Parathyroid adenoma (tissue), 2 donors: Measurements from ENCODE around the gene PLA2G4A.

Experiments used
- H2AFZ ChIP-seq: fragments of 300-600 bp; sonication (generic); one replicate; pipeline ENCODE4 v1.7.0; 2017; ENCODE audit warnings: antibody characterized with exemption, mild to moderate bottlenecking
- H3K27ac ChIP-seq: fragments of 300-600 bp; sonication (generic); one replicate; pipeline ENCODE4 v1.7.0; 2017
- H3K27me3 ChIP-seq: fragments of 300-600 bp; sonication (generic); one replicate; pipeline ENCODE4 v1.7.0; 2017; ENCODE audit warnings: low read length; ENCODE audit not compliant: control insufficient read depth, insufficient read depth
- H3K36me3 ChIP-seq: fragments of 300-600 bp; sonication (generic); one replicate; pipeline ENCODE4 v1.7.0; 2017; ENCODE audit warnings: low read length; ENCODE audit not compliant: control insufficient read depth, insufficient read depth
- H3K4me1 ChIP-seq: fragments of 300-600 bp; sonication (generic); one replicate; pipeline ENCODE4 v1.7.0; 2017; ENCODE audit warnings: control low read depth
- H3K4me2 ChIP-seq: fragments of 300-600 bp; sonication (generic); one replicate; pipeline ENCODE4 v1.7.0; 2017; ENCODE audit warnings: low read length
- H3K4me3 ChIP-seq: fragments of 300-600 bp; sonication (generic); one replicate; pipeline ENCODE4 v1.7.0; 2017; ENCODE audit warnings: low read depth, low read length
- H3K79me2 ChIP-seq: fragments of 300-600 bp; sonication (generic); one replicate; pipeline ENCODE4 v1.7.0; 2017; ENCODE audit warnings: control low read depth
- H3K9ac ChIP-seq: fragments of 300-600 bp; sonication (generic); one replicate; pipeline ENCODE4 v1.7.0; 2017; ENCODE audit warnings: mild to moderate bottlenecking
- H3K9me3 ChIP-seq: fragments of 300-600 bp; sonication (generic); one replicate; pipeline ENCODE4 v1.7.0; 2017; ENCODE audit warnings: low read length; ENCODE audit not compliant: control insufficient read depth
- TF ChIP-seq, protein P1 (sequence below): fragments of 300-600 bp; sonication (generic); IDR thresholded peaks from one replicate; pipeline ENCODE4 v1.7.0; 2017; ENCODE audit warnings: antibody characterized with exemption, mild to moderate bottlenecking
- donor health status: primary hyperparathyroidism.

Gene PLA2G4A

GRCh38 chr1:186872291-186872690 lies 43.5 kb downstream of the PLA2G4A start:
- no peaks in the 10 kb centered on the region for H3K9me3 ChIP-seq
- no peaks in the 10 kb centered on the region for H3K27me3 ChIP-seq
- H3K4me2 ChIP-seq = no peak overlapping the region
- H2AFZ ChIP-seq = no peak overlapping the region
- H3K36me3 ChIP-seq = no peaks in the 10 kb centered on the region
- peaks cover 2% of the 10 kb centered on the region for H3K4me1 ChIP-seq
- TF ChIP-seq, protein P1, sequence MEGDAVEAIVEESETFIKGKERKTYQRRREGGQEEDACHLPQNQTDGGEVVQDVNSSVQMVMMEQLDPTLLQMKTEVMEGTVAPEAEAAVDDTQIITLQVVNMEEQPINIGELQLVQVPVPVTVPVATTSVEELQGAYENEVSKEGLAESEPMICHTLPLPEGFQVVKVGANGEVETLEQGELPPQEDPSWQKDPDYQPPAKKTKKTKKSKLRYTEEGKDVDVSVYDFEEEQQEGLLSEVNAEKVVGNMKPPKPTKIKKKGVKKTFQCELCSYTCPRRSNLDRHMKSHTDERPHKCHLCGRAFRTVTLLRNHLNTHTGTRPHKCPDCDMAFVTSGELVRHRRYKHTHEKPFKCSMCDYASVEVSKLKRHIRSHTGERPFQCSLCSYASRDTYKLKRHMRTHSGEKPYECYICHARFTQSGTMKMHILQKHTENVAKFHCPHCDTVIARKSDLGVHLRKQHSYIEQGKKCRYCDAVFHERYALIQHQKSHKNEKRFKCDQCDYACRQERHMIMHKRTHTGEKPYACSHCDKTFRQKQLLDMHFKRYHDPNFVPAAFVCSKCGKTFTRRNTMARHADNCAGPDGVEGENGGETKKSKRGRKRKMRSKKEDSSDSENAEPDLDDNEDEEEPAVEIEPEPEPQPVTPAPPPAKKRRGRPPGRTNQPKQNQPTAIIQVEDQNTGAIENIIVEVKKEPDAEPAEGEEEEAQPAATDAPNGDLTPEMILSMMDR = no peak
- no peak overlapping the region for H3K27ac ChIP-seq
- H3K9ac ChIP-seq = no peak overlapping the region
- H3K4me3 ChIP-seq = no peak overlapping the region
- H3K79me2 ChIP-seq = peaks cover 7% of the 10 kb centered on the region

DNA sequence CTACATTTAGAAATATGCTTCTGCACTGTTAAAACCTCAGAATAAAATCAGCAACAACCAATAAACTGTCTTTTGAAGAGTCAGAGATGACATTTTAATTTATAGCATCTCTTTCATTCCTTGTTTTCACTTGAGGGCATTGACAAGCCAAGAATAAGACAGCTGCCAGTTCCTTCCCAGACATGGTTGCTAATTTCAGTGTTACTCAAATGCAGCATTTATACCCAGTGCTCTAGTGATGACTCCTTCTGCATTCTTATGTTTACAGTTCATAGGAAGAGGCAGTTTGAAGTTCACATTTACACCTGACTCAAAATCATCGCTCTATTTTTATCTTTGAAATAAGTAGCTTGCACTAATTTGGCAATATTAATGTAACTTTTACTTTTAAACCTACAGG lies 44.9 kb downstream of the PLA2G4A start:
- H3K27ac ChIP-seq = no peak overlapping the region
- TF ChIP-seq, protein P1 = no peak

GRCh38 chr1:186875896-186876835 lies 47.4 kb downstream of the PLA2G4A start:
- Histone ChIP-seq H3K27ac (no peak overlapping the region), H3K4me3 (no peak overlapping the region), H2AFZ (no peak overlapping the region), H3K4me1 (no peaks in the 10 kb centered on the region), H3K27me3 (no peaks in the 10 kb centered on the region), H3K9me3 (no peaks in the 10 kb centered on the region), H3K36me3 (no peaks in the 10 kb centered on the region), H3K4me2 (no peak overlapping the region), H3K9ac (no peak overlapping the region), H3K79me2 (peaks cover 5% of the 10 kb centered on the region)
- TF ChIP-seq, protein P1 = no peak

More for the DNA sequence above, 44.9 kb downstream of the PLA2G4A start:
- H3K9me3 ChIP-seq = no peaks in the 10 kb centered on the region
- H2AFZ ChIP-seq = no peak overlapping the region
- no peak overlapping the region for H3K4me3 ChIP-seq
- no peak overlapping the region for H3K9ac ChIP-seq
- H3K4me1 ChIP-seq = peaks cover 2% of the 10 kb centered on the region
- H3K79me2 ChIP-seq = peaks cover 5% of the 10 kb centered on the region
- no peaks in the 10 kb centered on the region for H3K27me3 ChIP-seq
- H3K4me2 ChIP-seq = no peak overlapping the region
- H3K36me3 ChIP-seq = no peaks in the 10 kb centered on the region

DNA sequence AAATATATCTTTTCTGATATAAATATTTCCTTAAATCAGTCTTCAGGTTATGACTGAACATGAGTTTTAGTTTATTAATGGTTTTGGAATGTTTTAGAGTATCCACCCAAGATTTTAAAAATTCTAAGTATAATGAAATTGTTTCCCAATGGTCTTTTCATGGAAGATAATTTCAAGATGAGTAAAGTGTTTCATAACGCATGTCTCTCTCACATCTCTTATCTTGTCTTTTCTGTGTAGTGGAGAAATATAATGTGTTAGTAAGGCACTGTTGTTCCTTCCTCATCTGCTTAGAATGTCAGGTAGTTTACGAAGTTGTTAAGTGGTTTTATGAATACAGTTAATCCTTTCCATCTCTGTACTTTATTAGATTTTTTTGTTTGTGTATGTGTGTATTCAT lies 49.6 kb downstream of the PLA2G4A start:
- TF ChIP-seq, protein P1 = no peak
- Histone ChIP-seq H3K79me2 (peaks cover 7% of the 10 kb centered on the region), H3K27ac (no peak overlapping the region), H2AFZ (no peak overlapping the region), H3K9me3 (no peaks in the 10 kb centered on the region), H3K36me3 (no peaks in the 10 kb centered on the region), H3K9ac (no peak overlapping the region), H3K4me2 (no peak overlapping the region), H3K4me3 (no peak overlapping the region), H3K4me1 (peaks cover 3% of the 10 kb centered on the region), H3K27me3 (no peaks in the 10 kb centered on the region)
